ENCODE data around the gene OR51B2.
A peak's percentile ranks its signal among the peaks of the same experiment; 100 is the strongest.
"Not testable (repeated sequence)": the region's sequence is repeated elsewhere in the genome, so short reads cannot be mapped to it uniquely, and the experiment has no call there.

Gene OR51B2, protein sequence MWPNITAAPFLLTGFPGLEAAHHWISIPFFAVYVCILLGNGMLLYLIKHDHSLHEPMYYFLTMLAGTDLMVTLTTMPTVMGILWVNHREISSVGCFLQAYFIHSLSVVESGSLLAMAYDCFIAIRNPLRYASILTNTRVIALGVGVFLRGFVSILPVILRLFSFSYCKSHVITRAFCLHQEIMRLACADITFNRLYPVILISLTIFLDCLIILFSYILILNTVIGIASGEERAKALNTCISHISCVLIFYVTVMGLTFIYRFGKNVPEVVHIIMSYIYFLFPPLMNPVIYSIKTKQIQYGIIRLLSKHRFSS

DNA sequence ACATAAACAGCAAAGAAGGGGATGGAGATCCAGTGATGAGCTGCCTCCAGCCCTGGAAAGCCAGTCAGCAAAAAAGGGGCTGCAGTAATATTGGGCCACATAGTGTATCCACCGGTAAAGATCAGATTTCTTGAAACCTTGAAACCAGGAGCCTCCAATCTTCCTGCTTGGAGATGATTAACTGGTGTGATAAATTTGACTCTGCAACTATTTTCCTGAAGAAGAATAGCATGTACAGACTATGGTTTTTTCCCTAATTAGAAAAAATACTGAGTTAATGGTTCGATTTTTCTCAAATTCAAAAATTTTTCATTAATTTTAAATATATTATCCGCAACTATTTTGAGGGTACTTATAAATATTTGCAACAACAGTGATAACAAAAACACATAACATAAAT is at the start of gene OR51B2:
Gene OR51B2, minus strand, starts transcription at position 101 of the 400 bp plus-strand sequence. Its CDS starts 0 bp downstream, at position 101.
- DNase-seq, result no peak

- DNase-seq, result peak in 1 of 2 experiments; percentile 44
Observed at GRCh38 chr11:5369789-5370188, 45.7 kb upstream of the OR51B2 start.

GRCh38 chr11:5368502-5369043 is 44.5 kb upstream of the OR51B2 start:
- DNase-seq, result no peak

DNA sequence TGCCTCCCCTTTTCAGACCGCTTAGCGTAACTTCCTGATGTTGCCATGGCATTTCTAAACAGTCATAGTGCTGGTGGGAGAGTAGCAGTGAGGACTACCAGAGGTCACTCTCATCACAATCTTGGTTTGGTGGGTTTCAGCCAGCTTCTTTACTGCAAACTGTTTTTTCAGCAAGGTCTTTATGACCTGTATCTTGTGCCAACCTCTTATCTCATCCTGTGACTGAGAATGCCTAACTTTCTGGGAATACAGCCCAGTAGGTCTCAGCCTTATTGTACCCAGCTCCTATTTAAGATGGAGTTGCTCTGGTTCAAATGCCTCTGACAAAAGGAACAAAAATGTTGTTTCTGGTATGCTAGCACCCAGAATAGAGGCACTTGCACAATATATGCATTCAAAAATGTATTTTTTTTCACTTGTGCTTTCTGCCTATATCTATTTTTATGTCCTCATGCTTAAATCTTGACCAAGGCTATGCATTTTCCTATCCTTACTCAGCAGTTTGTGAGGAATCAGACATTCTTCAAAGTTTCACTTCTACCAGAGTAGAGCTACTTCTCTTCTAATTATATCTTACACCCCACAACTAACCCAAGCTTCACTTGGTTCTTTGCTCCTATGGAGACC is 43.5 kb upstream of the OR51B2 start:
- no peak for DNase-seq

- no peak for DNase-seq
Observed at GRCh38 chr11:5366856-5367255, 42.8 kb upstream of the OR51B2 start.

GRCh38 chr11:5366365-5366764 is 42.3 kb upstream of the OR51B2 start:
- not testable (repeated sequence) for DNase-seq

- DNase-seq, result no peak
Observed at GRCh38 chr11:5364214-5364613, 40.1 kb upstream of the OR51B2 start.

GRCh38 chr11:5363679-5364078 is 39.6 kb upstream of the OR51B2 start:
- DNase-seq, result no peak

- DNase-seq, result no peak
Observed at GRCh38 chr11:5362017-5362625, 38.0 kb upstream of the OR51B2 start.

DNA sequence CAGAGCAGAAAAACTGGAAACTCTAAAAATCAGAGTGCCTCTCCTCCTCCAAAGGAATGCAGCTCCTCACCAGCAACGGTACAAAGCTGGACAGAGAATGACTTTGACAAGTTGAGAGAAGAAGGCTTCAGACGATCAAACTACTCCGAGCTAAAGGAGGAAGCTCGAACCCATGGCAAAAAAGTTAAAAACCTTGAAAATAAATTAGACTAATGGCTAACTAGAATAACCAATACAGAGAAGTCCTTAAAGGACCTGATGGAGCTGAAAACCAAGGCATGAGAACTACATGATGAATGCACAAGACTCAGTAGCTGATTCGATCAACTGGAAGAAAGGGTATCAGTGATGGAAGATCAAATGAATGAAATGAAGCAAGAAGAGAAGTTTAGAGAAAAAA is 31.9 kb upstream of the OR51B2 start:
- DNase-seq, result not testable (repeated sequence)

GRCh38 chr11:5351208-5351607 is 27.1 kb upstream of the OR51B2 start, which contains the start of gene OR51B6:
TSS of gene OR51B6 (plus strand) at chr11:5351508. CDS start at chr11:5351508, 0 bp downstream.
- no peak for DNase-seq

- DNase-seq, result no peak
Observed at GRCh38 chr11:5349550-5349949, 25.5 kb upstream of the OR51B2 start.

DNA sequence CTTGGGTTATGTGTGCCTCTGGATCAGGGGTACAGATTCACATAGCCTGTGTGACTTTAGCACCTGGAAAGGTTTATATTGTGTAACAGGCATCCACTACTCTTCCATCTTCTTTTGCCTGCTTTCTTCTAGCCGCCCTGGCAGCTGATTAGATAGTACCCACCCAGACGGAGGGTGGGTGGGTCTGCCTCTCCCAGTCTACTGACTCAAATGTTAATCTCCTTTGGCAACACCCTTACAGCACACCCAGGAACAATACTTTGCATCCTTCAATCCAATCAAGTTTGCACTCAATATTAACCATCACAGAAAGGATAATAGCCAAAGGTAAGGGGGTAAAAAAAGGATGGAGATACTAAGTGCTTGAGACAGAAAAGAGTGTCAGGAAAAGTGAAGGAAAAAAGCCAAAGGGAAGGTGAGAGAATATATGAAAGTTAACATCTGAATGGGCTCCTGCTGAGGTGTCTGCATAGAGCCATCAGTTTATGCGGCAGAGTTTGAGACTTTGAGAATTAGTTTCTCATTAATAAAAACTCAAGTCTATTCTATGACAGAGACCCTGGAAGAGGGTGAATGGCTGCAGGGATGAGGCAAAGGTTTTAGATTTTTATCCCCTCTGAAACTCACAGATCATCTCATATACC is 24.6 kb upstream of the OR51B2 start:
- DNase-seq, result no peak

DNA sequence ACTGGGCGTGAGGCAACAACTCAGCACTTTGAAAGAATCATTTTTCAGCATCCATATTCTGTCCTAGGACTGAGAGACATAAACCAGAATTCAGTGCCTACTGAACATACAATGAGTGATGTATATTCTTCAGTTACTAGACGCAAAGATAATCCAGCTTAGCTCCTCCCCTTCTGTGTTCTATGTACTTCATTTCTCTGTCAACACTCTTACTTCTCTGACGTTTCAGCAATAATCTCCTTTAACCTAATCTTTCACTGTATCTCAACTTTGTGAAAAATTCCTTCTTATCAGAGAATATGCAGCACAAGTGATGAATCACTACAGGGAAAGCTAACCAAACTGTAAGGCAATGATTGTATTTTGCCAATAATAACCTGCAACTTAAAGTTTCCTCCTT is 21.7 kb upstream of the OR51B2 start:
- DNase-seq, result no peak

GRCh38 chr11:5343474-5344335 is 19.6 kb upstream of the OR51B2 start, which contains the start of gene OR51B5:
TSS of gene OR51B5 (minus strand) at chr11:5343524. CDS start at chr11:5343524, 0 bp downstream.
- no peak for DNase-seq

GRCh38 chr11:5339771-5340322 is 15.8 kb upstream of the OR51B2 start:
- DNase-seq, result no peak

GRCh38 chr11:5337253-5337652 is 13.2 kb upstream of the OR51B2 start:
- DNase-seq, result not testable (repeated sequence)

DNA sequence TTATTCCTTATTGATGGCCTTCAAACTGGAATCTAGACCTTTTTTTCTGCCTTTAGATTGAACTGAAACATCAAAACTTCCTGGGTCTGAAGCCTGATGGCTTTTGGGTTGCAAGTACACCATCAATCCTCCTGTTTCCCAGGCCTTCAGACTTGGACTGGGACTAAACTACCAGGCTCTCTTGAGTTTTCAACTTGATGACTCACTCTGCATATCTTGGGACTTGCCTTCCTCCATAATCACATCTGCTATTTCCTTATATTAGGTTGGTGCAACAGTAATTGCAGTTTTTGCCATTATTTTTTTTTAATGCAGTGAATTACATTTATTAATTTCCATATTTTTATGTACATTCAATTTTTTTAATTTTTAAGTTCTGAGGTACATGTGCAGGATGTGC is 12.2 kb upstream of the OR51B2 start:
- DNase-seq, result no peak

- DNase-seq, result no peak
Observed at GRCh38 chr11:5335170-5335569, 11.1 kb upstream of the OR51B2 start.

DNA sequence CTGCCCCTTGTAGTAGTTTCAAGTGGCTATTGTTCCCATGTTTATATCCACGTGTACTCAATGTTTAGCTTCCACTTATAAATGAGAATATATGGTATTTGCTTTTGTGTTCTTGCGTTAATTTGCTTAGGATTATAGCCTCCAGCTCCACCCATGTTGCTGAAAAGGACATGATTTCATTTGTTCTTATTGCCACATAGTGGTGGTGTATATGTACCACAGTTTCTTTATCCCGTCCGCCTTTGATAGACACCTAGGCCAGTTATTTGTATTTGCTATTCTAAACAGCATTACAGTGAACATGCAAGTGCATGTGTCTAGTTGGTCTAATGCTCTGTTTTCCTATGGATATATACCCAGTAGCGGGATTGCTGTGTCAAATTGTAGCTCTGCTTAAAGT is 6.8 kb downstream of the OR51B2 start:
- DNase-seq, result no peak

- DNase-seq, result not testable (repeated sequence)
Observed at GRCh38 chr11:5313326-5314023, 10.6 kb downstream of the OR51B2 start.
